GM21619 (cell line): ENCODE measurements around the gene OR13G1.
"Not testable (repeated sequence)": the region's sequence is repeated elsewhere in the genome, so short reads cannot be mapped to it uniquely, and the experiment has no call there.

ENCODE experiments used
- ATAC-seq: cut with Tn5 transposase; IDR thresholded peaks from one replicate; pipeline ENCODE4 v1.9.1; 2021; ENCODE audit not compliant: unreplicated experiment

OR13G1 gene, protein sequence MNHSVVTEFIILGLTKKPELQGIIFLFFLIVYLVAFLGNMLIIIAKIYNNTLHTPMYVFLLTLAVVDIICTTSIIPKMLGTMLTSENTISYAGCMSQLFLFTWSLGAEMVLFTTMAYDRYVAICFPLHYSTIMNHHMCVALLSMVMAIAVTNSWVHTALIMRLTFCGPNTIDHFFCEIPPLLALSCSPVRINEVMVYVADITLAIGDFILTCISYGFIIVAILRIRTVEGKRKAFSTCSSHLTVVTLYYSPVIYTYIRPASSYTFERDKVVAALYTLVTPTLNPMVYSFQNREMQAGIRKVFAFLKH

GRCh38 chr1:247679639-247680038 is at the start of gene OR13G1:
Gene OR13G1 (minus strand): TSS chr1:247679739. CDS start chr1:247673041, 6,698 bp downstream.
- ATAC-seq: no peak

DNA sequence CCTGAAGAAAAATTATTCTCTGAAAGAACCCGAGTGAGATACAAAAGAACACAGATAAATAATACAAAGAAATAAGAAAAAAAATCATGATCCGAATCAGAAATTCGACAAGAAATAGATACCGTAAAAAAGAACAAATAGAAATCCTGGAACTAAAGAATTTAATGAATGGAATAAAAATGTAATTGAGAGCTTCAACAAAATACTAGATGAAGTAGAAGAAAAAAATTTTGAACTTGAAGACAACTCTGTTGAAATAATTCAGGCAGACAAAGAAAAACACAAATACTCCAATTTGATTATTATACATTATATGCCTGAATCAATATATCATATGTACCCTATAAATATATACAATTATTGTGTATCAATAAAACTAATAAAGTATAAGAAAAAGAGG is 41.7 kb upstream of the OR13G1 start:
- ATAC-seq: no peak

DNA sequence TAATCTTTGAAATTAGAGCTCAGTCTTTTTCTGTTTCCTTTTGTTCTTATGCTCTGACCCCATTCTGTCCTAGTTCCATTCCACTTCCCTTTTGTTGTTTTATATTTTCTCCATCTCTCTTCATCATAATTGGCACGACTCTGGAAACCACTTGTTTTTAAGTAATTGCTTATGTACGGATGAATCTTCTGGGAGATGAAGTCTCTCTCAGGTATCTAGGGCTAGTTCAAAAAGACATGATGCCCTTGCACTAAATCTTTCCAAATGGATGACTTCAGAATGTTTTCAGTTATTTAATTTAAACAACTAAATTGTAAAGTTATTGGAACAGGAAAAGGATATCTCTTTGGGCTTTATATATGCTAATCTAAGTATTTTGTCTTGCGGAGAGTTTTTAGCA is 37.0 kb upstream of the OR13G1 start, which contains the start of gene OR6F1:
OR6F1 (minus strand) TSS at position 101 of the 400 bp plus-strand sequence. CDS start 3,891 bp downstream, outside the sequence.
- no peak for ATAC-seq

GRCh38 chr1:247713753-247714152 is 34.2 kb upstream of the OR13G1 start:
- ATAC-seq: no peak

GRCh38 chr1:247710681-247711080 is 31.1 kb upstream of the OR13G1 start:
- ATAC-seq: not testable (repeated sequence)

GRCh38 chr1:247701338-247701737 is 21.8 kb upstream of the OR13G1 start:
- no peak for ATAC-seq

- ATAC-seq: peak; percentile 85
Measured at GRCh38 chr1:247681288-247681897, 1.9 kb upstream of the OR13G1 start.

GRCh38 chr1:247680171-247680570 is 632 bp upstream of the OR13G1 start:
- no peak for ATAC-seq

DNA sequence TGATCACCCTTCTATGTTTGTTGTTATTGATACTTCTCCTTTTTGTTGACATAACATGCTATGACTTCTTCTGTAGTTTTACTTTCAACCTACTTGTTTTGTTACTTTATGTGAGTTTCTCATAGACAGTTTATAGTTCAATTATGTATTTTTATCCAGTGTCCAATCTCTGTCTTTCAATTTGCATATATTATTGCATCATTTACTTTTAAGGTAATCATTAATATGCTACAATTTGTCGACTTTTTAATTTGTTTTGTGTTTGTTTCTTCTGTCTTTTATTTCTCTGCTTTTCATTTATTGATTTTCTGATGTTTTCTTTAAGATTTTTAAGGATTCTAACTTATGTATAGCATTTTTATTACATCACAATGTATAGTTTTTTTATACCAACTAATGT is 10.3 kb downstream of the OR13G1 start:
- ATAC-seq: no peak

DNA sequence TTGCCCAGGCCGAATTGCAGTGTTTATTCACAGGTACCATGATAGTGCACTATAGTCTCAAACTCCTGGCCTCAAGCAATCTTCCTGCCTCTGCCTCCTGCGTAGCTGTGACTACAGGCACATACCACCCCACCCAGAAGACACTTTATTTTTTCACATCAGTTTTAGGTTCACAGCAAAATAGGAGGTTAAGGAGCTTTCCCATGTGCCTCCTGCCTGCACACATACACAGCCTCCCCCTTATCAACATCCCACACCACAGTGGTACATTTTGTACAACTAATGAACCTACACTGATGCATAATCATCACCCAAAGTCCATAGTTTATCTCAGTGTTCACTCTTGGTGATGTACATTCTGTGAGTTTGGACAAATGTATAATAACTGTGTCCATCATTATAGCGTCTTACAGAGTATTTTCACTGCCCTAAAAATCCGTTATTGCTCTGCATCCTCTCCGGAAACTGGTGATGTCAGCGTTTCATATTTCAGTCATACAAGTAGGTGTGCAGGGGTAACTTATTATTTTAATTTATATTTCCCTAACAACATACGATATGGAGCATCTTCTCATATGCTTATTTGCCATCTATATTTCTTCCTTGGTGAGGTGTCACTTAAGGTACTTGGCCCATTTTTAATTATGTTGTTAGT is 23.2 kb downstream of the OR13G1 start:
- no peak for ATAC-seq

DNA sequence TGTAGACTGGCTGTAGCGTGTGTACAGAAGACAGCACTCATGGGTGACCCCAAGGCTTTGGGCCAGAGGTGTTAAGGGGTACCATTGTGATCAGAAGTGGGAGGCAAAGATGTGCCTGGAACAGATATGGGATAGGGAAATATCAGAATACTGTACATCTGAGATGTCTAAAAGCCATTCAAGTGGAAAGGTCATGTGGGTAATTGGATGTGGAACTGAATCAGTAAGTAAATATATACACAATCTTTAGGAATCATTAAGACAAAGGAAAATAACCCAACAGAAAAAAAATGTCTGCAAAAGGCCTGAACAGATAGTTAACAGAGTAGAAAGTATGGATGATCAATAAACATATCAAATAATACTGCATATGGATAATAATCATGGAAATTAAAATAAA is 26.5 kb downstream of the OR13G1 start:
- ATAC-seq: no peak

- ATAC-seq: no peak
Measured at GRCh38 chr1:247647864-247648263, 31.7 kb downstream of the OR13G1 start.

- no peak for ATAC-seq
Measured at GRCh38 chr1:247646867-247647266, 32.7 kb downstream of the OR13G1 start.

DNA sequence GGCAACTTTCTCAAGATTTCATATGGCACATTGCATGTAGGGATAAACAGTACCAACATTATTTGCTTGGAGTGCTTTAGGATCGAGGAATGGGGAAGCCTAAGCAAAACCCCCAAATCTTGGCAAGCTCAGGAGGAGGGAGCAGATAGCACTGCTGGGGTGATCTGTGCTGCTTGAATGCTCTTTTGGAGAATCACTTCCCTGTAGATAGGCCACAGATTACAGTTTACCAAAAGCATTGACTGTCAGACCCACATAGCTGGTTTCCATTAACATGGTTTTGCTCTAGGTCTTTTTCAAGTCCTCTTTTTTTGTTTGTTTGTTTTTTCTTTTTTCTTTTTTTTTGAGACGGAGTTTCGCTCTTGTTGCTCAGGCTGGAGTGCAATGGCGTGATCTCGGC is 36.8 kb downstream of the OR13G1 start:
- ATAC-seq: no peak

DNA sequence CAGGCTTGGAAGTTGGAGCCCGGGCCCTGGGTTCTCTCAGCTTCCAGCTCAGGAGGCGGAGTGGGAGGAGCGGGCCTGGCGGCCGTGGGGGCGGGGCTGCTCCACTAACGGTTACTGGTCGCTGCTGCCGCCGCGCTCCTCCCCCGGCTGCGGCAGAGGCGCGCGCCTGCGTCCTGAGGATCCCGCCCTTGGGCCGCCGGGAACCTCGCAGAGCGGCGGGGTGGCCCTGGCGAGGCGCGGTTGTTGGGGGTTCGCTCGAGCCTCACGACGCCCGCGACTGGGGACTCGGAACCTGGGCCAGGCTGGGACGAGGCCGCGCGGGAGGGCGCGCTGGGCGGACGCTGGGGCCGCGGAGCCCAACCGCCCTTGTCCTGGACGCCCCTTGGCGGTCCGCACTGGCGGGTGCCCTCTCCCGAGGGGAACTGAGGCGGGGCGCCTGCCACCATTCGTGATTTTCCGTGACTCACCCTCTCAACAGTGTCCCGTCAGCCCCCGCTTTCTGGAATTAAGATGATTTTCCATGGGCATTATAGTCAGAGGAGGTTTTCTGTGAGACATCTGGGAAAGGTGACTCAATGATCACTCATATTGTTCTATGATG is 40.1 kb downstream of the OR13G1 start:
- ATAC-seq: no peak

DNA sequence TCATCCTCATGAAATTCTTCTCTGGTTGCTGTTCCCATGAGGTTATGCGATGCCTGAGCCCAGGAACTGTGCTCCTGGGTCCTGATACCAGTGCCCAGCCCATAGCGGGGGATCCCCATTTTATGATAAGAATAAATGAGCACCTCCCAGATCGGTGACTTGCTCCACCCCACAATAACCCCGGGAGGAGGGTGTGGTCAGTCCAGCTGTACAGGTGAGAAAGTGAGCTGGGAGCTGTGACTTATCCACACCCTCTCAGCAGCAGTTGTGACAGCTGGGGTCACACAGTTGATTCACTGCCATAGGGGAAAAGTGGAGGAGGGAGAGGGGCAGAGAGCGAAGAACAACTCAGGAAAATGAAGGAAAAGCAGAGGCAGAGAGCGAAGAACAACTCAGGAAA is 40.8 kb downstream of the OR13G1 start:
- no peak for ATAC-seq

- ATAC-seq: no peak
Measured at GRCh38 chr1:247638011-247638410, 41.5 kb downstream of the OR13G1 start.

DNA sequence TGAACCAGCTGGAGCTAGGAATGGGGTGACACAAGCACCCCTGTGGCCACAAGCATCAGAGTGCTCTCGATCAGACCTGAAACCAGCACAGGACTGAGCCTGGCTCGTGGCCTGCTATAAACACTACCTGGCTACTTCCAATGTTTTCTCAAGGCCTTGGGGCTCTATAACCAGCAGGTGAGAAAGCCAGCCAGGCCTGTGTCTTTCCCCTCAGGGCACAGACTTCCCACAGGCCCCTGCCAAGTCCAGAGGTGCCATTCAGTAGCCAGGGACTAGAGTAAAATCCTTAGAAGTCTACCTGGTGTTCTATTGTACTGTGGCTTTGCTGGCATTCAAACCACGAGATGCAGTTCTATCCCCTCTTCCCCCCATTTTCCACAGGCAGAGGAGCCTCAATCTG is 51.6 kb downstream of the OR13G1 start:
- no peak for ATAC-seq
